Measurements from ENCODE around the gene CCBE1. TPM values are rescaled to one million over a fixed set of nuclear protein-coding genes. Genes with fewer than 3 reads are reported as not detected.

Gene CCBE1
- total RNA-seq, 2 experiments from 2014 or later = not detected

GRCh38 chr18:59481436-59481835, 215.8 kb downstream of the CCBE1 start:
- POLR2A ChIA-PET = no interaction called here
- CTCF ChIA-PET = no interaction called here
- ATAC-seq (no peak), DNase-seq (no peak)
- Mint-ChIP-seq H3K9me3 (ENCODE audit: insufficient read depth) (no peaks in the 10 kb centered on the region), H3K4me3 (no peak overlapping the region), H3K4me1 (ENCODE audit: low read depth) (no peaks in the 10 kb centered on the region), H3K27ac (no peak overlapping the region), H3K27me3 (ENCODE audit: low read depth) (peaks cover 14% of the 10 kb centered on the region), H3K36me3 (ENCODE audit: low read depth) (no peaks in the 10 kb centered on the region)

- Mint-ChIP-seq H3K4me1 (ENCODE audit: low read depth) (no peaks in the 10 kb centered on the region), H3K27ac (no peak overlapping the region), H3K9me3 (ENCODE audit: insufficient read depth) (no peaks in the 10 kb centered on the region), H3K4me3 (no peak overlapping the region), H3K27me3 (ENCODE audit: low read depth) (peaks cover 16% of the 10 kb centered on the region), H3K36me3 (ENCODE audit: low read depth) (no peaks in the 10 kb centered on the region)
- DNase-seq = no peak
- POLR2A ChIA-PET = no interaction called here
- no peak for ATAC-seq
- CTCF ChIA-PET = no interaction called here
These were observed 217.4 kb downstream of the CCBE1 start for GRCh38 chr18:59479776-59480175.

GRCh38 chr18:59478591-59478990, 218.6 kb downstream of the CCBE1 start:
- no peaks in the 10 kb centered on the region for H3K4me1 Mint-ChIP-seq (ENCODE audit: low read depth)
- no peak for ATAC-seq
- ChIA-PET CTCF (no interaction called here), POLR2A (no interaction called here)
- no peak overlapping the region for H3K27ac Mint-ChIP-seq
- H3K9me3 Mint-ChIP-seq (ENCODE audit: insufficient read depth) = no peaks in the 10 kb centered on the region
- no peak overlapping the region for H3K4me3 Mint-ChIP-seq
- peaks cover 14% of the 10 kb centered on the region for H3K27me3 Mint-ChIP-seq (ENCODE audit: low read depth)
- H3K36me3 Mint-ChIP-seq (ENCODE audit: low read depth) = no peaks in the 10 kb centered on the region
- no peak for DNase-seq

GRCh38 chr18:59477849-59478248, 219.4 kb downstream of the CCBE1 start:
- Mint-ChIP-seq H3K4me3 (no peak overlapping the region), H3K9me3 (ENCODE audit: insufficient read depth) (no peaks in the 10 kb centered on the region), H3K4me1 (ENCODE audit: low read depth) (no peaks in the 10 kb centered on the region), H3K36me3 (ENCODE audit: low read depth) (no peaks in the 10 kb centered on the region), H3K27me3 (ENCODE audit: low read depth) (peaks cover 13% of the 10 kb centered on the region), H3K27ac (no peak overlapping the region)
- DNase-seq (no peak), ATAC-seq (no peak)
- ChIA-PET CTCF (no interaction called here), POLR2A (no interaction called here)

- ATAC-seq (no peak), DNase-seq (no peak)
- no peak overlapping the region for H3K4me3 Mint-ChIP-seq
- H3K4me1 Mint-ChIP-seq (ENCODE audit: low read depth) = no peaks in the 10 kb centered on the region
- ChIA-PET POLR2A (no interaction called here), CTCF (interaction anchor here (2.4 kb wide), 1 partner anchor 11 kb away, joined by 11 read pairs; no protein-coding TSS in a partner anchor)
- H3K27ac Mint-ChIP-seq = no peak overlapping the region
- H3K9me3 Mint-ChIP-seq (ENCODE audit: insufficient read depth) = no peaks in the 10 kb centered on the region
- H3K27me3 Mint-ChIP-seq (ENCODE audit: low read depth) = peaks cover 2% of the 10 kb centered on the region
- H3K36me3 Mint-ChIP-seq (ENCODE audit: low read depth) = no peaks in the 10 kb centered on the region
These were observed 226.6 kb downstream of the CCBE1 start for GRCh38 chr18:59470561-59471121.

- no peaks in the 10 kb centered on the region for H3K36me3 Mint-ChIP-seq (ENCODE audit: low read depth)
- ATAC-seq = no peak
- no peak overlapping the region for H3K27ac Mint-ChIP-seq
- CTCF ChIA-PET = no interaction called here
- no peaks in the 10 kb centered on the region for H3K27me3 Mint-ChIP-seq (ENCODE audit: low read depth)
- POLR2A ChIA-PET = no interaction called here
- no peaks in the 10 kb centered on the region for H3K9me3 Mint-ChIP-seq (ENCODE audit: insufficient read depth)
- no peaks in the 10 kb centered on the region for H3K4me1 Mint-ChIP-seq (ENCODE audit: low read depth)
- no peak overlapping the region for H3K4me3 Mint-ChIP-seq
- DNase-seq = no peak
These were observed 227.6 kb downstream of the CCBE1 start for GRCh38 chr18:59469463-59470180.

- ChIA-PET CTCF (no interaction called here), POLR2A (no interaction called here)
- no peak overlapping the region for H3K27ac Mint-ChIP-seq
- no peaks in the 10 kb centered on the region for H3K4me1 Mint-ChIP-seq (ENCODE audit: low read depth)
- H3K9me3 Mint-ChIP-seq (ENCODE audit: insufficient read depth) = no peaks in the 10 kb centered on the region
- DNase-seq (no peak), ATAC-seq (no peak)
- H3K4me3 Mint-ChIP-seq = no peak overlapping the region
- no peaks in the 10 kb centered on the region for H3K27me3 Mint-ChIP-seq (ENCODE audit: low read depth)
- H3K36me3 Mint-ChIP-seq (ENCODE audit: low read depth) = no peaks in the 10 kb centered on the region
These were observed 228.4 kb downstream of the CCBE1 start for GRCh38 chr18:59468821-59469220.

- H3K9me3 Mint-ChIP-seq (ENCODE audit: insufficient read depth) = no peaks in the 10 kb centered on the region
- DNase-seq (no peak), ATAC-seq (no peak)
- no peak overlapping the region for H3K4me3 Mint-ChIP-seq
- ChIA-PET POLR2A (no interaction called here), CTCF (no interaction called here)
- H3K4me1 Mint-ChIP-seq (ENCODE audit: low read depth) = no peaks in the 10 kb centered on the region
- H3K27ac Mint-ChIP-seq = no peak overlapping the region
- no peaks in the 10 kb centered on the region for H3K27me3 Mint-ChIP-seq (ENCODE audit: low read depth)
- H3K36me3 Mint-ChIP-seq (ENCODE audit: low read depth) = no peaks in the 10 kb centered on the region
These were observed 229.7 kb downstream of the CCBE1 start for GRCh38 chr18:59467497-59467896.

GRCh38 chr18:59466980-59467379, 230.2 kb downstream of the CCBE1 start:
- Mint-ChIP-seq H3K9me3 (ENCODE audit: insufficient read depth) (no peaks in the 10 kb centered on the region), H3K27me3 (ENCODE audit: low read depth) (no peaks in the 10 kb centered on the region), H3K4me3 (no peak overlapping the region), H3K27ac (no peak overlapping the region), H3K36me3 (ENCODE audit: low read depth) (no peaks in the 10 kb centered on the region), H3K4me1 (ENCODE audit: low read depth) (no peaks in the 10 kb centered on the region)
- no peak for DNase-seq
- no peak for ATAC-seq
- ChIA-PET CTCF (no interaction called here), POLR2A (no interaction called here)

- H3K27ac Mint-ChIP-seq = no peak overlapping the region
- POLR2A ChIA-PET = interaction anchor here (0.7 kb wide), 1 partner anchor 1511 kb away, joined by 3 read pairs; no protein-coding TSS in a partner anchor
- CTCF ChIA-PET = no interaction called here
- DNase-seq (no peak), ATAC-seq (no peak)
- H3K36me3 Mint-ChIP-seq (ENCODE audit: low read depth) = no peaks in the 10 kb centered on the region
- no peak overlapping the region for H3K4me3 Mint-ChIP-seq
- H3K27me3 Mint-ChIP-seq (ENCODE audit: low read depth) = no peaks in the 10 kb centered on the region
- H3K4me1 Mint-ChIP-seq (ENCODE audit: low read depth) = no peaks in the 10 kb centered on the region
- no peaks in the 10 kb centered on the region for H3K9me3 Mint-ChIP-seq (ENCODE audit: insufficient read depth)
These were observed 232.7 kb downstream of the CCBE1 start for GRCh38 chr18:59464486-59464885.

- H3K9me3 Mint-ChIP-seq (ENCODE audit: insufficient read depth) = no peaks in the 10 kb centered on the region
- DNase-seq = no peak
- H3K27me3 Mint-ChIP-seq (ENCODE audit: low read depth) = peaks cover 3% of the 10 kb centered on the region
- ChIA-PET POLR2A (no interaction called here), CTCF (interaction anchor here (0.8 to 3.1 kb wide), 3 partner anchors 11 to 363 kb away, joined by 4 to 34 read pairs (median 11); no protein-coding TSS in a partner anchor)
- ATAC-seq = no peak
- H3K4me3 Mint-ChIP-seq = no peak overlapping the region
- no peaks in the 10 kb centered on the region for H3K36me3 Mint-ChIP-seq (ENCODE audit: low read depth)
- H3K4me1 Mint-ChIP-seq (ENCODE audit: low read depth) = no peaks in the 10 kb centered on the region
- no peak overlapping the region for H3K27ac Mint-ChIP-seq
These were observed 236.1 kb downstream of the CCBE1 start for GRCh38 chr18:59461171-59461570.

- no peak for ATAC-seq
- ChIA-PET CTCF (interaction anchor here (1.0 to 3.1 kb wide), 6 partner anchors 12 to 364 kb away, joined by 3 to 34 read pairs (median 10); no protein-coding TSS in a partner anchor), POLR2A (no interaction called here)
- Mint-ChIP-seq H3K9me3 (ENCODE audit: insufficient read depth) (no peaks in the 10 kb centered on the region), H3K4me3 (no peak overlapping the region), H3K36me3 (ENCODE audit: low read depth) (no peaks in the 10 kb centered on the region), H3K27ac (no peak overlapping the region), H3K4me1 (ENCODE audit: low read depth) (no peaks in the 10 kb centered on the region), H3K27me3 (ENCODE audit: low read depth) (peaks cover 5% of the 10 kb centered on the region)
- no peak for DNase-seq
These were observed 237.2 kb downstream of the CCBE1 start for GRCh38 chr18:59460072-59460420.
